Measurements from ENCODE around the gene NEU2.

- TF ChIP-seq POLR2A (conservative IDR thresholded peaks at IDR 0.05) (no peak), CTCF (IDR thresholded peaks at IDR 0.05 in 2 of 3, conservative IDR thresholded peaks at IDR 0.05 in 1 of 3; ENCODE audit: insufficient read depth in 2 of 3, low read depth in 1 of 3, low read length in 3 of 3) (no peak), E2F1 (CRISPR knock-in tag; IDR thresholded peaks at IDR 0.05) (no peak), USF2 (CRISPR knock-in tag; IDR thresholded peaks at IDR 0.05) (no peak), NRF1 (conservative IDR thresholded peaks at IDR 0.05 in 1 of 2, IDR thresholded peaks at IDR 0.05 in 1 of 2) (no peak), ZNF121 (CRISPR knock-in tag; conservative IDR thresholded peaks at IDR 0.05) (no peak), ZBTB49 (CRISPR knock-in tag; IDR thresholded peaks at IDR 0.05; ENCODE audit: borderline replicate concordance) (no peak), ZNF830 (CRISPR knock-in tag; IDR thresholded peaks at IDR 0.05) (no peak), E2F5 (CRISPR knock-in tag; IDR thresholded peaks at IDR 0.05) (no peak), TRIM24 (IDR thresholded peaks at IDR 0.05) (no peak), PREB (CRISPR knock-in tag; IDR thresholded peaks at IDR 0.05) (no peak), MAZ (CRISPR knock-in tag; conservative IDR thresholded peaks at IDR 0.05 in 1 of 2, IDR thresholded peaks at IDR 0.05 in 1 of 2) (no peak), PCBP2 (IDR thresholded peaks at IDR 0.05; ENCODE audit: low read depth, low read length, poor library complexity, severe bottlenecking) (no peak), FOXO4 (CRISPR knock-in tag; IDR thresholded peaks at IDR 0.05) (no peak)
Measured at GRCh38 chr2:233049194-233049761, 16.8 kb downstream of the NEU2 start.
